Astrocyte of the spinal cord (primary cell): ENCODE results near the gene PEF1.

Experiments
- DNase-seq: peaks from one replicate; pipeline ENCODE4 v3.0.0; 2011; ENCODE audit warnings: low read depth, low spot score
- H3K4me3 ChIP-seq: 2 replicates; pipeline ENCODE4 v1.5.1; 2011; ENCODE audit warnings: low read depth, mild to moderate bottlenecking, low read length, moderate library complexity
- in situ Hi-C: cut with HindIII; loops from 2 replicates; pipeline ENCODE4 v1.10.0; 2017; ENCODE audit warnings: low sequenced_read_pairs
- TF ChIP-seq, protein P1 (sequence below): IDR thresholded peaks from 2 replicates; pipeline ENCODE4 v1.5.1; 2012; ENCODE audit warnings: low read depth, mild to moderate bottlenecking, low read length, inconsistent platforms

PEF1 gene, protein sequence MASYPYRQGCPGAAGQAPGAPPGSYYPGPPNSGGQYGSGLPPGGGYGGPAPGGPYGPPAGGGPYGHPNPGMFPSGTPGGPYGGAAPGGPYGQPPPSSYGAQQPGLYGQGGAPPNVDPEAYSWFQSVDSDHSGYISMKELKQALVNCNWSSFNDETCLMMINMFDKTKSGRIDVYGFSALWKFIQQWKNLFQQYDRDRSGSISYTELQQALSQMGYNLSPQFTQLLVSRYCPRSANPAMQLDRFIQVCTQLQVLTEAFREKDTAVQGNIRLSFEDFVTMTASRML

DNA sequence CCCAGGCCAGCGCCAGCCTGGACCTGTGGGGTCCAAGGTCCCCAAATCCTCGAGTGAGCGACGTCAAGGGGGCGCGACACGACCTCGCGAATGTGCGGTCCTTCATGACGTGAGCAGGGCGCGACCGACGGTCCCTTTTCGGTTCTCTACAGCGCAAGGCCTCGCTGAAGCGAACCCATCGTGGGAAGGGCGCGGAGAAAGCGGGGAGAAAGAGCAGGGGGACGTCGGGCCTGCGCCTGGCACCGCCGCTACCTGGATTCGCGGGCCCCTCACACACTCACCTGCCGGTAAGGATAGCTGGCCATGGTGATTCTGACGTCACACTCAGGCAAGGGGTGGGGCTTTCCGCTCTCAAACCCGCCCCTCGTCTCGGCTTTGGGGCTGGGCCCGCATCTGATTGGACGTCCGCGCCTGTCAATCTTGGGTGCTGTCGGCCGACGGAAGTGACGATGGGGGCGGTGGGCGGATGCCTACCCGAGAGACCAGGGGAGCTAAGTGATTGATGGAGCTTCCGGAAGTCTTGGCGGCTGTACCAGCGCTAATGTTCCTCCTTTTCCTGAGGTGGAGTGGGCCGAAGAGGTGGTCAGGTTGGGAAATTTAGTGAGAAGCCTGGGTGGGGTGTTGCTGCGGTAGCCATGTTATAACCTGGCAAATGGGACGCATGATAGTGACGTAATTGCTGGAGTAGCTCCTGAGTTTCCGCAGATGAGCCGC lies at the start of gene PEF1:
PEF1 (minus strand) TSS at position 317 of the 714 bp plus-strand sequence; CDS start at position 305, 12 bp downstream.
- H3K4me3 ChIP-seq = peak within 1 kb of the TSS; percentile 86
- TF ChIP-seq, protein P1, sequence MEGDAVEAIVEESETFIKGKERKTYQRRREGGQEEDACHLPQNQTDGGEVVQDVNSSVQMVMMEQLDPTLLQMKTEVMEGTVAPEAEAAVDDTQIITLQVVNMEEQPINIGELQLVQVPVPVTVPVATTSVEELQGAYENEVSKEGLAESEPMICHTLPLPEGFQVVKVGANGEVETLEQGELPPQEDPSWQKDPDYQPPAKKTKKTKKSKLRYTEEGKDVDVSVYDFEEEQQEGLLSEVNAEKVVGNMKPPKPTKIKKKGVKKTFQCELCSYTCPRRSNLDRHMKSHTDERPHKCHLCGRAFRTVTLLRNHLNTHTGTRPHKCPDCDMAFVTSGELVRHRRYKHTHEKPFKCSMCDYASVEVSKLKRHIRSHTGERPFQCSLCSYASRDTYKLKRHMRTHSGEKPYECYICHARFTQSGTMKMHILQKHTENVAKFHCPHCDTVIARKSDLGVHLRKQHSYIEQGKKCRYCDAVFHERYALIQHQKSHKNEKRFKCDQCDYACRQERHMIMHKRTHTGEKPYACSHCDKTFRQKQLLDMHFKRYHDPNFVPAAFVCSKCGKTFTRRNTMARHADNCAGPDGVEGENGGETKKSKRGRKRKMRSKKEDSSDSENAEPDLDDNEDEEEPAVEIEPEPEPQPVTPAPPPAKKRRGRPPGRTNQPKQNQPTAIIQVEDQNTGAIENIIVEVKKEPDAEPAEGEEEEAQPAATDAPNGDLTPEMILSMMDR = no peak
- peak; percentile 98 for DNase-seq
- in situ Hi-C loops = no loop called here

DNA sequence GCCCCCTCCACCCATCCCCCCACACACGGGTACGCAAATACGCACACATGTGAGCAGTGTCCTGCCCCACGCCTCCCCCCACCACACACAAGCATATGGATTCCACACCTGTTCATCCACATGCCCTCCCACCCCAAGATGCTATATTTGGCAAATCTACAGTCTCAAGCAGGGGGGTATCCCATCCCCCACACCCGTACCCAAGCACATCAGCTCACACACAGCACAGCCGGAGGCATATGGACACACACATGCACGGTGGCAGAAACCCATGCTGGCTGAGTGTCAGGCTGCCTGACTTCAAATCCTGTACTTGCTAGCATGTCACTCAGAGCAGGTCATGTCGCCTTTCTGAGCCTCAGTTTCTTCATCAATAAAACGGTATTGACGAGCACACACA lies 48.6 kb upstream of the PEF1 start:
- DNase-seq = no peak
- TF ChIP-seq, protein P1 = no peak
- no peak overlapping the region for H3K4me3 ChIP-seq
- in situ Hi-C loops = no loop called here

DNA sequence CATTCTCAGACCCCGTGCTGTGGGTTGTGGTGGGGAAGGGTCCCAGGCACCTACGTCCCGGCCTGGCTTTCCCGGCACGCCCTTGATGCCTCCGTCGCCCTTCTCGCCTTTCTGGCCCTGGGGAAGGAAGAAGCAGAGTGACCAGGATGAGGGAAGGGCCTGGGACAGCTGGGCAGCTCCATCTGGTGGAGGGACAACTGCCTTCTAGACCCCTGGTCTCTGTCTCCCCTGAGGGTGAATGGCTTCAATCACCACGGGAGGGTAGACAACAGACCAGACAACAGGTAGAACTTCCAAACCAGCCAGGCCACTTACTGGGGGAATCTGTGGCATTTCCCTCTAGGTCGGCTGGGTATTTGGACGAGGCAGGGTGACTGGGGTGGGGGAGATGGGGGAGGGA lies 47.3 kb upstream of the PEF1 start:
- TF ChIP-seq, protein P1 = no peak
- no peak overlapping the region for H3K4me3 ChIP-seq
- in situ Hi-C loops = no loop called here
- no peak for DNase-seq

DNA sequence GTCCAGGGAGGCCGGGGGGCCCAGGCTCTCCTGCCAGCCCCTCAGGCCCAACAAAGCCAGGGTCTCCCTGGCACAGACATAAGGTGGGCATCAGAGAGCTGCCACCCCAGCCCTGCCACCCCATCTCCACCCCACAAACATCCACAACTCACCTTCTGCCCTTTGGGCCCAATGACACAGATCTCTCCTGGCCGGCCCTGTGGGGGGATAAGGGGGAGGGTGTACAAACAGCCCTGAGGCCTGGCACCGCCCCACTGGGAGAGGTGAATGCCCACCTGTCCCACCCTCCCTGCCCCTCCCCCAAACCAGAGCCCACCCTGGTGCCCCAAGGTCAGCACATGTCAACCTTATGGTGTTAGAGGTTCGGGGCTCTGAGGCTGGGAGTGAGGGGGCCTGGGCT lies 46.8 kb upstream of the PEF1 start:
- in situ Hi-C loops = no loop called here

DNA sequence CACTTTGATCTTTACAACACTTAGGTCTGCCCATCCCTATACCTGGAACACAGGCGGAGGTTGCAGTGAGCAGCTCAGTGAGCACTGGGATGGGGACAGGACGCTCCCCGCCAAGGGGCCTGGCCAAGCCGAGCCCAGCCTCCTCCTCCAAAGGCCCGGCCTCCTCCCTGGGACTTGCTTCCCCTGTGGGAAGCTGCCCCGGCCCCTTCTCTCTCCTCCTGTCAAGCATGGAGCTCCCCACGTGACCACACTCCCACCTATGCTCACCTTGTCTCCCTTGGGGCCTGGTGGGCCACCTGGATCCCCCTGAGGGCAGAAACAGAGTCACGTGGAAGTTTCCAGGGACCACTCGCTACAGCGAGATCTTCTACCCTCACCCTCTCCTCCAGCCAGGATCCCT lies 46.2 kb upstream of the PEF1 start:
- TF ChIP-seq, protein P1 = no peak
- H3K4me3 ChIP-seq = no peak overlapping the region
- DNase-seq = no peak
- in situ Hi-C loops = no loop called here

More for the DNA sequence above, 46.8 kb upstream of the PEF1 start:
- TF ChIP-seq, protein P1 = no peak
- H3K4me3 ChIP-seq = no peak overlapping the region
- DNase-seq = no peak

DNA sequence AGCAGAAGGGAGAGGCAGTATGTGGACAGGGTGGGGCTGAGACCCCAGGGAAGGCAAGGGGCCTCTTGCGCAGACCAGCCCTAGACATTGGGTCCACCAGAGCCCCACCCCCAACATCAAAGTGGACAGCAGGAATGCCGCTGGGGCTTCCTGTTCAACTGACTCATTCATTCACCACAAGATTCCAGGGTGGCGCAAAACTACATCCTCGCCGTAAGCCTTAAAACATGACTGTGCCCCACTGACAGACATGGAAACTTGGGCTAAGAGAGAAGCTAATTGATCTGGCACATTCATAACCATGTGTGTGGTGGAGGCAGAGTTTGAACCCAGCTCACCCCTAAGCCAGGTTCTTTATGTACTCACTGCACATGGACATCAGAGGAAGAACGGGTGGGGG lies 45.2 kb upstream of the PEF1 start:
- H3K4me3 ChIP-seq = no peak overlapping the region
- in situ Hi-C loops = no loop called here
- TF ChIP-seq, protein P1 = no peak
- DNase-seq = peak; percentile 95
